GM12874 (cell line): ENCODE results near the gene TLE7.

Source experiments
- CTCF ChIP-seq: IDR thresholded peaks from 2 replicates; pipeline ENCODE4 v1.5.1; 2011; ENCODE audit warnings: low read depth, mild to moderate bottlenecking, control low read depth, low read length, moderate library complexity; ENCODE audit not compliant: insufficient read depth

TLE7 gene

DNA sequence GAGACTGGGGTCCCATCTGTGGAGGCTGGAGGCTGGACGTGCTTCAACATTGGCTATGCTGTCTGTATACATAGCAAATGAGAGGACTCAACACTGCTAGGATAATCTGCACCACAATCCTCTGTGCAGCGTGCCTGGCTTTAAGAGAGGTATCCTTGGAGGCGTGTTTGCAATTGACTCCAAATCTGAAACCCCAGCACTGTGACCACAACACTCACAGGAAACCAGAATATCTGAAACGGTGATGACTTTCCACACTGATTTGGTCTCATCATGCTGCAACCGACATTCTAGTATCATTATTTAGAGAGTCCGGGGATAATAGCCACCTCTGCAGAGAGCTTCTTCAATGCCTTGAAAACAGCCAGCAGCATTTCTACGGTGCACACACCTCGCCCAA is 35.1 kb downstream of the TLE7 start:
- no peak for TF ChIP-seq CTCF

- TF ChIP-seq CTCF: no peak
Measured at GRCh38 chr16:71406316-71406715, 35.5 kb downstream of the TLE7 start.

GRCh38 chr16:71404364-71404763 is 37.5 kb downstream of the TLE7 start:
- no peak for TF ChIP-seq CTCF

- no peak for TF ChIP-seq CTCF
Measured at GRCh38 chr16:71402674-71403073, 39.2 kb downstream of the TLE7 start.

DNA sequence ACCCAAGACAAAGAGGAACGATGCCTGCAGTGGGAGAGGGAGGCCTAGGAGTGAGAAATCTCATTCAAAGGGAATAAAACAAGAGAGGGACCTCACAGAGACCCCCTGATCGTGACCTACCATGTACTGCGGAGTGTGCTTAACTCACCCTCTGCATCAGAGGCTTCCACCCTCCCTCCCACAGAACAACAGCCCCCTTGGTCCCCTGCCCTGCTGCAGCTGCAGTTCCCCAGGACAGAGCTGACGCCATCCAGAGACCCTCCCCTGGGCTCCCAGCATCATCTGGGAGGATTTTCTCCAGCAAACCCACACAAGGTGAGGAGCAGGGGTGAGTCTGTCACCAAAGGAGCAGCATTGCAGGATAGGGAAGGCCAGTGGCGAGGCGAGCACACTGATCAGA is 39.8 kb downstream of the TLE7 start:
- no peak for TF ChIP-seq CTCF

GRCh38 chr16:71399801-71400563 is 41.9 kb downstream of the TLE7 start:
- TF ChIP-seq CTCF: no peak

DNA sequence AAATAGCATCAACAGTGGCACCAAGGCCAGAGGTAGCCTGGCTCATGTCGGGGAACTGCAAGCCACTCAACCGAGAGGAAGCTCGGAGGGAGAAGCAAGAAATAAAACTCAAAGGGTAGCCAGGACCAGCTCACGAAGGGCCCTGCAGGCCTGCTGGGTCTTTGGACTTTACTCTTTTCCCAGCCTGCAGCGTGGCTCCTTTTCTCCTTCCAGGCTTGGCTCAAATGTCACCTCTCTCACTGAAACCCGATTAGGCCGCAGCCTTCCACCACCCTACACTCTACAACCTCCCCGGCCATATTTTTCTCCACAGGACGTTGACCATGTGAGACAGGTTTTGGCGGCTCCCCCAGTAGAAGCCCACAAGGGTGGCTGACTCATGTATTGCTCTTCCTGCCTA is 45.3 kb downstream of the TLE7 start:
- no peak for TF ChIP-seq CTCF
